Neural progenitor cell (in vitro differentiated cells): Measurements from ENCODE around the gene NAA20.

Source experiments
- EZH2 ChIP-seq: fragments of 200-600 bp; sonication (generic); IDR thresholded peaks from 2 replicates; pipeline ENCODE4 v1.6.1; 2017; ENCODE audit warnings: antibody characterized with exemption, mild to moderate bottlenecking, moderate library complexity
- TF ChIP-seq, protein P1 (sequence below): fragments of 200-600 bp; sonication (generic); IDR thresholded peaks from 2 replicates; pipeline ENCODE4 v1.5.1; 2017; ENCODE audit warnings: antibody characterized with exemption, mild to moderate bottlenecking

DNA sequence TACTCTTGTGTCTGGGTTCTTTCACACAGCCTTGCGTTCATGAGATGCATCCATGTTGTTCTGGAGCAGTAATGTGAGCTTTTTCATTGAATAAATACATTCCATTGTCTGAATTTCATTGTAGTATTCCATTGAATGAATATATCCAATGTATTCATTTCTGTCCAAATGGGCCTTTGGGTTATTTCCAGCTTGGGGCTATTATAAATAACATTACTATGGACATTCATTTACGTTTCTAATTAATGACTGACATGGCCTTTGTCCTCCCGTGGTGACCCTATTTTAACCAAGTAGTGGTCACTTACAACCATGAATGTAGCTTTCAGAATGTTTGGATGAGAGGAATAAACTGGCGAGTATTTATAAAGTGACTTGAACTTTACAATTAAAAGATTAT, 30.1 kb upstream of the NAA20 start:
- no peak for TF ChIP-seq EZH2
- TF ChIP-seq, protein P1, sequence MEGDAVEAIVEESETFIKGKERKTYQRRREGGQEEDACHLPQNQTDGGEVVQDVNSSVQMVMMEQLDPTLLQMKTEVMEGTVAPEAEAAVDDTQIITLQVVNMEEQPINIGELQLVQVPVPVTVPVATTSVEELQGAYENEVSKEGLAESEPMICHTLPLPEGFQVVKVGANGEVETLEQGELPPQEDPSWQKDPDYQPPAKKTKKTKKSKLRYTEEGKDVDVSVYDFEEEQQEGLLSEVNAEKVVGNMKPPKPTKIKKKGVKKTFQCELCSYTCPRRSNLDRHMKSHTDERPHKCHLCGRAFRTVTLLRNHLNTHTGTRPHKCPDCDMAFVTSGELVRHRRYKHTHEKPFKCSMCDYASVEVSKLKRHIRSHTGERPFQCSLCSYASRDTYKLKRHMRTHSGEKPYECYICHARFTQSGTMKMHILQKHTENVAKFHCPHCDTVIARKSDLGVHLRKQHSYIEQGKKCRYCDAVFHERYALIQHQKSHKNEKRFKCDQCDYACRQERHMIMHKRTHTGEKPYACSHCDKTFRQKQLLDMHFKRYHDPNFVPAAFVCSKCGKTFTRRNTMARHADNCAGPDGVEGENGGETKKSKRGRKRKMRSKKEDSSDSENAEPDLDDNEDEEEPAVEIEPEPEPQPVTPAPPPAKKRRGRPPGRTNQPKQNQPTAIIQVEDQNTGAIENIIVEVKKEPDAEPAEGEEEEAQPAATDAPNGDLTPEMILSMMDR: no peak
